Astrocyte of the cerebellum (primary cell): ENCODE measurements around the gene HOXD10.

Experiments
- DNase-seq: peaks from one replicate; pipeline ENCODE4 v3.0.0-alpha.2; 2011; ENCODE audit warnings: low read depth
- H3K4me3 ChIP-seq: 2 replicates; pipeline ENCODE4 v1.5.1; 2011; ENCODE audit warnings: mild to moderate bottlenecking, low read depth, low read length, moderate library complexity
- CTCF ChIP-seq: IDR thresholded peaks from 2 replicates; pipeline ENCODE4 v1.5.1; 2012; ENCODE audit warnings: low read length, low read depth, moderate library complexity, mild to moderate bottlenecking; ENCODE audit errors: missing control alignments
- in situ Hi-C: cut with HindIII; loops from 2 replicates; pipeline ENCODE4 v1.10.0; 2017; ENCODE audit warnings: low sequenced_read_pairs

Gene HOXD10

GRCh38 chr2:176130147-176130956 lies 13.8 kb downstream of the HOXD10 start:
- in situ Hi-C loops, result loop anchor here (10.0 kb wide), 1 partner anchor 504 kb away; no protein-coding TSS in a partner anchor
- no peak for TF ChIP-seq CTCF
- DNase-seq, result no peak
- H3K4me3 ChIP-seq, result no peak overlapping the region

DNA sequence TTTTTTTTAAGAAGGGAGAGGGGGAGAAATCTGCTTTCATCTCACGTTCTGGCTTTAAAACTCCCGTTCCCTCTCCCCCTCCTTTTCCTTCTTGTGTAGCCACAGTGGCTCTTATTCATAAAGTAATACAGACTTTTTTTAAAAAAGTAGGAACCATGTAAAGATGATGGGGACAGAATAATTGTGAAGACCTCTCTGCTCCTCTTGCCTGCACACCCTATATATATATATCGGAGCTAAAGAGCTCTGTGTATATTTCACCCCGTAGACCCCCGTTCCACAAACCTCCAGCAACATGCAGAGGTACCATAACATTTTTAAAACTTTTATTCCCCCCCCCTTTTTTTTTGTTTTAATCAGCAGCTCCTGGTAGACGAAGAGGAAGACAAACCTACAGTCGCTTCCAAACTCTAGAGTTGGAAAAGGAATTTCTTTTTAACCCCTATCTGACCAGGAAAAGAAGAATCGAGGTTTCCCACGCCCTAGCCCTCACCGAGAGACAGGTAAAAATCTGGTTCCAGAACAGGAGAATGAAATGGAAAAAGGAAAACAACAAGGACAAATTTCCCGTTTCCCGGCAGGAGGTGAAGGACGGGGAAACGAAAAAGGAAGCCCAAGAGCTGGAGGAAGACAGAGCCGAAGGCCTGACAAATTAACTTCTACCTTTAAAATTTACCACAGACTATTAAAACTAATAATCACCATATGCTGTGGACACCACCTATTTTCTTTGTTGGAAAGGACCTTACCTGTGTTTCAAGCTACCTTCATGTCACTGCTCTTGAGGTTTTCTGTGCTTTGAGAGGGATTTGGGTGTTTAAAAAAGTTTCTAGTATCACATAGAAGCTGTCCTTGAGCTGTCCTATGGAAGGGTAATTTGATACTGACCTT lies 14.6 kb downstream of the HOXD10 start:
- no peak for TF ChIP-seq CTCF
- no peak overlapping the region for H3K4me3 ChIP-seq
- in situ Hi-C loops, result loop anchor here (10.0 kb wide), 1 partner anchor 504 kb away; no protein-coding TSS in a partner anchor
- DNase-seq, result no peak

DNA sequence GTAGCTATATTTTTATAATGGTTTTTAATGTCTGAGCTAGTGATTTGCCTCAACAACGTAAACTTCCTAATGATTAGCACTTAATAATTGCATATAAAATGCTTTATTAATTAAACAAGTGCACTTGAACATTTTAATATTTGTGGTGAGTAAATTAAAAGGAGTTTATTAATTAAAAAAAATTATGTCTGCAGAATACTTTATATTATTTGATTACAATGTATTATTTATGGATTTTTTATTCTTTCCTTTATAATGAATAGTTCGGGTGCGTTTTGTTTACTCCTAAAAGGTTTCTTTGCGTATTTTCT lies 15.2 kb downstream of the HOXD10 start:
- in situ Hi-C loops, result loop anchor here (10.0 kb wide), 1 partner anchor 503 kb away; no protein-coding TSS in a partner anchor
- DNase-seq, result no peak
- no peak overlapping the region for H3K4me3 ChIP-seq
- TF ChIP-seq CTCF, result no peak

DNA sequence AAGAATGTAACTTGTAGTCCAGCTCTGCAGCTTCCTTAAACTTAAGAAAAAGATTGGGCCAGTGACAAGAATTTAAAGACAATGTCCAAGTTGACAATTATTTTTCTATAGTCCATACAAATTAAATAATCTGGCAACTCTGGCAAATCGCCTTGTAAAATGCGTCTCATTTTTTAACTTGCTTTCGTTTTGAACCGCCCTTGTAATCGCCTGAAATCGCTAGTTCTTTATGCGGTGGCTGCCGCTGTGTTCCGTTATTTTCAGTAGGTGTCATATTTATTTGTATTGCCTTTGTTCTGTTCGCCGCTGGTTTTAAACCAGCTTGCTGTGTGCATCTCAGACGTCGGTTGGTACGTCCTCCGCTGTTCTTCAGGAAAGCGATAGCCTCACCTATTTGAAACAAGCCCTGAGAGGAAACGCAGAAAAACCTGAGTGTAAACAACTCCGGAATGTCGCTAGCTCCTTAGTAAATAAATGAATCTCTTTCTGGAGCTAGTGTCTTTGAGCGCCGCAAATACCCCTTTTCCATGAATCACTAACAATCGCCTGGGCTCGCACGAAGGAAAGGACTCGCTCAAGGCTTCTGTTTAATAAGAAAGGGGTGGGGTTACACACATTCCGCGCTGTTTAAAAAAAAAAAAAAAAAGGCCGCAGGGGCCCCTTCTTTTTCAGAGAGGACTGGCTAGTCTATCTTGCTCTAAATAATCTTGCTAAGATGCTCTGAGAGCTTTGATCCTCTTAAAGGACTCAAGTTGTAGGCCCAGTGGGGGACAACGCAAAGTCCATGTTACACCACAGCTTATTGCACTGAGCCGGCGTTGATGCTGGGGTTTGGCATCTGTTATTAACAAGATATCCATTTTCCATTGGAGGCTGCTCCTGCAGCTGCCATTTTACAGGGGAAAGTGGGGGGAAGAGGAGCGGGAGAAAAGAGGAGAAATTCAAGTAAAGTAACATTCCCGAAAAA lies 15.9 kb downstream of the HOXD10 start:
- no peak for DNase-seq
- TF ChIP-seq CTCF, result no peak
- in situ Hi-C loops, result loop anchor here (10.0 kb wide), 1 partner anchor 502 kb away; no protein-coding TSS in a partner anchor
- H3K4me3 ChIP-seq, result peak overlapping the region; percentile 2

GRCh38 chr2:176133389-176133788 lies 16.8 kb downstream of the HOXD10 start:
- in situ Hi-C loops, result loop anchor here (10.0 kb wide), 1 partner anchor 501 kb away; no protein-coding TSS in a partner anchor
- TF ChIP-seq CTCF, result no peak
- H3K4me3 ChIP-seq, result no peak overlapping the region
- no peak for DNase-seq

DNA sequence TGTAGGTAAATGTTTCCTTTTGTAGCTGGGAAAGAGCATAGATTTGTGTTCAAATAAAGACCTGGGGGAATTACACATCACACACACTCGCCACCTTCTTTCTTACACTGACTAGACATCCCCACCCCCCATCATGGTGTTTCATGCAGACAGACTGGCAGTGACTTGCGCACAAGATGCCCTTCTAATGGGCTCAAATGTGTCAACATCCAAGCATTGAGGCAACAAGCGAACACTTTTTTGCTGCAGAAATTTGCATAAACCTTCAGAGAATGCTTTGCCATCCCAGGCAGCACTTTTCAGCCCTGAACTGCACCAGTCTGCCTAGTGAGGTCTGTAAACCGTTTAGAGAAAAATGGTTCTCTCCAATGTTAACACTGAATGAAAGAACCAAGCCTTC lies 17.5 kb downstream of the HOXD10 start:
- no peak for DNase-seq
- H3K4me3 ChIP-seq, result no peak overlapping the region
- no peak for TF ChIP-seq CTCF
- in situ Hi-C loops, result loop anchor here (10.0 kb wide), 1 partner anchor 501 kb away; no protein-coding TSS in a partner anchor
